ENCODE results near the gene MGMT. TPM values are rescaled to one million over a fixed set of nuclear protein-coding genes. Genes with fewer than 3 reads are reported as not detected.

Gene MGMT
- total RNA-seq, 1 experiment from 2014 or later = 21.1 TPM

DNA sequence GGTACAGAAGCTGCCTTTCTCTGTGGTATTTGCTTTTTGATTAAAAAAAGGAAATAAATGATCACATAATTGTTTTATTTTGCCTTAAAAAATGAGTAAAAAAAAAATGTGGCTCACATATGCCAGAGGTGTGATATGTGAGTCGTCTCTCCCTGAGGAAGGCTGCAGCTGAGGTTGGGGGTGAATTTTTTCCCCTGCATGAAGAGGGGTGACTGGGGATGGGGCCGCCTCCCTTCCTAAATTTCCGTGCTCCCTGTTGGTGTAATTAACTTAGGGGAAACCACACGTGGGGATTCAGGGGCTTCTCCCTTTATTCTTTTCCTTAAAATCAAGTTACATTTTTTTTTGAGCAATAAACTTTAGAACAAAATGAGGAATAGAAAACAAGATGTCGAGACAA lies 35.4 kb downstream of the MGMT start:
- no peak overlapping the region for H3K4me3 ChIP-seq
- no peaks in the 10 kb centered on the region for H3K36me3 ChIP-seq
- no peak for DNase-seq
- H3K9me3 ChIP-seq = peaks cover 5% of the 10 kb centered on the region; the same call in 1 of the 2 replicates
- H3K27me3 ChIP-seq = no peaks in the 10 kb centered on the region

DNA sequence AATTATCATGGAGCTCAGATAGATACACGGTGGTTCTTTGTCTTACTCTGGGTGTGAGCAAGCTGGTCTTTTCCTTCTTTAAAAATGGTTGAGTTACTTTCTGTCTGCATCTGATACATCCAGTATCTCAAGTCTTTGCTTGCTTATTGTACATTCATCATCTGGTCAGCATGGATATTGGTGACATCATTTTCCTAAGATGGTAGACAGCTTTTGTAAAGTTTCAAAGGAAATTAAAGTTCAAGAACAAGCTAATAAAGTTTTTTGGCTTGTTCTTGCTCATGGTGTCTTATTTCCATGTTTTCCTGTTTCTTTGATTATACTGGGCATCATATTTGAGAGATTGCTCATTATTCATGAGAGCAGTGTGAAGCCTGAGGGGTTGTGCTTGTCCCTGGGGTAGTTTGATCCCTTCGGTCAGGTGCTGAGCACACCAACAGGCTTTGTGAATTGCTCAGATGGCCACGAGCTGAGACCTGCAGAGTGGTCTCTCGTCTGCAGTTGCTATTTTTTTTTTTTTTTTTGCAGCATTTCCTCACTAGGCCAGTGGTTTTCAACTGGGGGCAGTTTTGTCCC lies 38.5 kb downstream of the MGMT start:
- H3K4me3 ChIP-seq = no peak overlapping the region
- H3K27me3 ChIP-seq = no peaks in the 10 kb centered on the region
- no peak for DNase-seq
- H3K9me3 ChIP-seq = 0 out of 2 replicates have a peak, but pooled peaks cover 2% of the 10 kb centered on the region
- H3K36me3 ChIP-seq = no peaks in the 10 kb centered on the region

- Histone ChIP-seq H3K9me3 (0 out of 2 replicates have a peak, but pooled peaks cover 2% of the 10 kb centered on the region), H3K4me3 (no peak overlapping the region), H3K27me3 (no peaks in the 10 kb centered on the region), H3K36me3 (no peaks in the 10 kb centered on the region)
- DNase-seq = no peak
Observed at GRCh38 chr10:129506101-129506797, 39.2 kb downstream of the MGMT start.

GRCh38 chr10:129507216-129507889 lies 40.3 kb downstream of the MGMT start:
- no peaks in the 10 kb centered on the region for H3K27me3 ChIP-seq
- H3K4me3 ChIP-seq = no peak overlapping the region
- H3K36me3 ChIP-seq = no peaks in the 10 kb centered on the region
- DNase-seq = no peak
- 0 out of 2 replicates have a peak, but pooled peaks cover 2% of the 10 kb centered on the region for H3K9me3 ChIP-seq

- Histone ChIP-seq H3K4me3 (no peak overlapping the region), H3K36me3 (no peaks in the 10 kb centered on the region), H3K9me3 (0 out of 2 replicates have a peak, but pooled peaks cover 2% of the 10 kb centered on the region), H3K27me3 (no peaks in the 10 kb centered on the region)
- DNase-seq = no peak
Observed at GRCh38 chr10:129509155-129509554, 42.1 kb downstream of the MGMT start.

GRCh38 chr10:129509835-129510234 lies 42.8 kb downstream of the MGMT start:
- no peak for DNase-seq
- Histone ChIP-seq H3K4me3 (no peak overlapping the region), H3K27me3 (no peaks in the 10 kb centered on the region), H3K9me3 (0 out of 2 replicates have a peak, but pooled peaks cover 2% of the 10 kb centered on the region), H3K36me3 (no peaks in the 10 kb centered on the region)

DNA sequence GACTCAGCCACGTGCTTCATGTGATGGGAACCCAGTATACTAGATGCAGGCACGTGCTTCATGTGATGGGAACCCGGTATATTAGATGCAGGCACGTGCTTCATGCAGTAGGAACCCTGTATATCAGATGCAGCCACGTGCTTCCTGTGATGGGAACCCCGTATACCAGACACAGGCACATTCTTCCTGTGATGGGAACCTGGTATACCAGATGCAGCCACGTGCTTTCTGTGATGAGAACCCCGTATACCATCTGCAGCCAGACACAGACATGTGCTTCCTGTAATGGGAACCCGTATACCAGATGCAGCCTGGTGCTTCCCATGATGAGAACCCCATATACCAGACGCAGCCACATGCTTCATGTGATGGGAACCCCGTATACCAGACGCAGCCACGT lies 44.0 kb downstream of the MGMT start:
- 0 out of 2 replicates have a peak, but pooled peaks cover 2% of the 10 kb centered on the region for H3K9me3 ChIP-seq
- no peaks in the 10 kb centered on the region for H3K27me3 ChIP-seq
- no peak for DNase-seq
- H3K36me3 ChIP-seq = no peaks in the 10 kb centered on the region
- H3K4me3 ChIP-seq = no peak overlapping the region

- H3K36me3 ChIP-seq = no peaks in the 10 kb centered on the region
- no peak overlapping the region for H3K4me3 ChIP-seq
- DNase-seq = no peak
- H3K9me3 ChIP-seq = 0 out of 2 replicates have a peak, but pooled peaks cover 2% of the 10 kb centered on the region
- H3K27me3 ChIP-seq = no peaks in the 10 kb centered on the region
Observed at GRCh38 chr10:129511758-129512157, 44.7 kb downstream of the MGMT start.

DNA sequence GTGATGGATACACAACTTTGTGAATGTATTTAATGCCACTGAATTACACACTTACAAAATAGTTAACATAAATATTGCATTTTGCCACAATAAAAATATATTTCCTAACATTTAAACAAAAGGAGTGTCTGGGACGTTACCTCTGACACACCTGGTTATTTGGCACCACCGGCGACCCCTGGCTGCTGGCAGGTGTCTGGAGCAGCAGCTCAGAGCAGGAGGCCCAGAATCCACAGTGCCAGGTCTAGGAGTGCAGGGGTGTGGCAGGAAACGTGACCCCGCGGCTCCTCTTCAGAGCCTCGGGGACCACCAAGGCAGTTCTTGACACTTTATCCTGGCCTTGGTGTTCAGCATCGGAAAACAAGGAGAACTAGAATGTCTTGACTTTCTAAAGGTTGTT lies 46.3 kb downstream of the MGMT start:
- no peaks in the 10 kb centered on the region for H3K27me3 ChIP-seq
- H3K36me3 ChIP-seq = no peaks in the 10 kb centered on the region
- no peak overlapping the region for H3K4me3 ChIP-seq
- DNase-seq = no peak
- H3K9me3 ChIP-seq = no peaks in the 10 kb centered on the region

DNA sequence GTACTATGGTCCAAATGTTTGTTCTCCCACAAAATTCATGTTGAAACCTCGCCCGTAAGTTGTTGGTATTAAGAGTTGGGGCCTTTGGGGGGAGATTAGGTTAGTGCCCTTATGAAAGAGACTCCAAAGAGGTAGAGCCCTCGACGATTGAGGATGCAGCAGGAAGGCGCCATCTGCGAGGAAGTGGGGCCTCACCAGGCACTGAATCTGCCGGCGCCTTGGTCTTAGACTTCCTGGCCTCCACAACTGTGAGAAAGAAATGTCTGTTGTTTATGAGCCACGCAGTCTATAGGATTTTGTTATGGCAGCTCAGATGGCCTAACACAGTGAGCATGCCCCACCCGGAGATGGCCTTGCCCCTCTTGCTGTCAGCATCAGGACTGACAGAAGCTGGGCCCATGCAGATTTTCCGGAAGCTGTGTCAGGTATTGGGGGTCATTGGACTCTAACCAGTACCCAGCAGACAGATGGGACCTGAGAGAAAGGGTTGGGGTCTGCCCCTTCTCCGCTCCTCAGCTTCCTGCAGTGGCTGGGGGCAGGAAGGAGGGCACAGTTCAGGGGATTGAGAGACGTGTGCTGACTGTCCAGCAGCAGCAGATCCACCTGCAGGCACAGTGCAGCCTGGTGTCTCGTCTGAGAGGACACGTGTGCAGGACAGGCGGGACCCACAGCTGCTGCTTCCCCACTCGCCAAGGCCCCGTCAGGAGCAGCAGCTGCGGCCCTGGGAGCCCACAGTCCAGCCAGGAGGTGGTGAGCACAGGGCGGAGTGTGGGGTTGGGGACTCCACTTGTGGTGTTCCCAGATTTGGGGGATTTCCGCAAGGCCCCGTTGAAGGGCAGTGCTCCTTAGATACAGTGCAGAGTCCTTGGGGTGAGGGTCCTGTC lies 47.8 kb downstream of the MGMT start:
- no peaks in the 10 kb centered on the region for H3K27me3 ChIP-seq
- DNase-seq = no peak

GRCh38 chr10:129516846-129517679 lies 50.0 kb downstream of the MGMT start:
- H3K27me3 ChIP-seq = no peaks in the 10 kb centered on the region
- no peak overlapping the region for H3K4me3 ChIP-seq
- no peaks in the 10 kb centered on the region for H3K36me3 ChIP-seq
- no peaks in the 10 kb centered on the region for H3K9me3 ChIP-seq
- DNase-seq = no peak

More for the DNA sequence above, 47.8 kb downstream of the MGMT start:
- Histone ChIP-seq H3K36me3 (no peaks in the 10 kb centered on the region), H3K4me3 (no peak overlapping the region), H3K9me3 (no peaks in the 10 kb centered on the region)

DNA sequence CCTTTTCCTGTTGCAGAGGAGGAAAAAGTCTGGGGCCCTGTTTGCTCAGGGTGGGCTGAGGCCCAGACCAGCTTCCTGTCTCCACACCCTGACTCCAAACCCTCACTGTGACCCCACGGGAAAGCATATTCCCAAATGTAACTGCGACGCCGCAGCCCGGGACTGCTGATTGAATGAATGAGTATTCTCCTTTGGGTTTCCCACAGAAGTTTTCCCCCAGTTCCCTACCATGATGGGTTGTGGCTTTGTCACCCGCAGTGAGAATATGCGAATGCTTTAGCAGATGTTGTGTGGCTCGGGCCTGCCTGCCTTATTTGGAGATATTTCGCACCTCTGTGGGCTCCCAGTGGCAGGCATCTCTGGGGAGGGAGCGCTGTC lies 50.6 kb downstream of the MGMT start:
- no peaks in the 10 kb centered on the region for H3K9me3 ChIP-seq
- H3K36me3 ChIP-seq = no peaks in the 10 kb centered on the region
- H3K4me3 ChIP-seq = no peak overlapping the region
- H3K27me3 ChIP-seq = no peaks in the 10 kb centered on the region
- DNase-seq = no peak

GRCh38 chr10:129518793-129519192 lies 51.8 kb downstream of the MGMT start:
- DNase-seq = no peak
- H3K36me3 ChIP-seq = no peaks in the 10 kb centered on the region
- no peaks in the 10 kb centered on the region for H3K9me3 ChIP-seq
- H3K4me3 ChIP-seq = no peak overlapping the region
- no peaks in the 10 kb centered on the region for H3K27me3 ChIP-seq

- DNase-seq = no peak
Observed at GRCh38 chr10:129520440-129521080, 53.5 kb downstream of the MGMT start.

GRCh38 chr10:129521161-129522025 lies 54.4 kb downstream of the MGMT start:
- no peak for DNase-seq
- Histone ChIP-seq H3K9me3 (no peaks in the 10 kb centered on the region), H3K4me3 (no peak overlapping the region), H3K36me3 (no peaks in the 10 kb centered on the region), H3K27me3 (no peaks in the 10 kb centered on the region)

More at GRCh38 chr10:129520440-129521080, 53.5 kb downstream of the MGMT start:
- Histone ChIP-seq H3K27me3 (no peaks in the 10 kb centered on the region), H3K4me3 (no peak overlapping the region), H3K9me3 (no peaks in the 10 kb centered on the region), H3K36me3 (no peaks in the 10 kb centered on the region)

All from MG63 (cell line).